IMR-90 (cell line): ENCODE data around the gene PRLH. TPM values are rescaled to one million over a fixed set of nuclear protein-coding genes. Genes with fewer than 3 reads are reported as not detected.

Experiments
- ATAC-seq: fragments of 200-7000 bp; cut with Tn5 transposase; 2 replicates; pipeline ENCODE4 v1.9.1; 2020; ENCODE audit warnings: low read depth, mild to moderate bottlenecking, moderate library complexity
- BruUV-seq: library from RNA; stranded (reverse); fragments of 400-500 nt; replicated peaks from 2 replicates; lab custom pipeline; 2021; lab: Mats Ljungman, UMichigan
- CTCF ChIA-PET: fragments of 300-600 bp; formaldehyde crosslinking; extraction: SDS; loops from one replicate; lab custom pipeline; 2021; ENCODE audit warnings: antibody characterized with exemption; lab: Yijun Ruan, JAX
- POLR2A ChIA-PET: fragments of 300-600 bp; sonication (Branson Sonifier 250); formaldehyde crosslinking; loops from one replicate; lab custom pipeline; 2022; ENCODE audit warnings: antibody characterized with exemption; ENCODE audit not compliant: unreplicated experiment; lab: Charles Lee
- DNase-seq: peaks from one replicate; pipeline ENCODE4 v3.0.0; 2013
- H2AFZ ChIP-seq: replicated peaks from 2 replicates; pipeline ENCODE3; 2013; ENCODE audit warnings: low read length, mild to moderate bottlenecking; ENCODE audit not compliant: poor library complexity
- H2AK5ac ChIP-seq: 2 replicates; pipeline ENCODE4 v1.6.1; 2013; ENCODE audit warnings: low read depth, low read length, inconsistent platforms
- H2AK9ac ChIP-seq: replicated peaks from 2 replicates; pipeline ENCODE3; 2013; ENCODE audit warnings: mild to moderate bottlenecking, low read depth, low read length, moderate library complexity; ENCODE audit not compliant: poor library complexity
- H2BK120ac ChIP-seq: 2 replicates; pipeline ENCODE4 v1.6.1; 2013; ENCODE audit warnings: low read depth, low read length, inconsistent platforms
- H2BK15ac ChIP-seq: 3 replicates; pipeline ENCODE4 v1.6.1; 2013; ENCODE audit warnings: low read depth, low read length, inconsistent platforms
- H2BK20ac ChIP-seq: 2 replicates; pipeline ENCODE4 v1.6.1; 2013; ENCODE audit warnings: low read depth, mild to moderate bottlenecking, inconsistent platforms, low read length, moderate library complexity
- H2BK5ac ChIP-seq: 2 replicates; pipeline ENCODE4 v1.6.1; 2013; ENCODE audit warnings: mild to moderate bottlenecking, low read depth, low read length, inconsistent platforms; ENCODE audit not compliant: poor library complexity, severe bottlenecking
- H3K14ac ChIP-seq: replicated peaks from 2 replicates; pipeline ENCODE4 v1.6.1; 2013; ENCODE audit warnings: low read depth, low read length, inconsistent platforms
- H3K18ac ChIP-seq: 2 replicates; pipeline ENCODE4 v1.6.1; 2013; ENCODE audit warnings: low read depth, low read length, control low read depth
- H3K23ac ChIP-seq: 2 replicates; pipeline ENCODE4 v1.6.1; 2013; ENCODE audit warnings: low read depth, low read length, inconsistent platforms
- H3K27ac ChIP-seq: 2 replicates; pipeline ENCODE4 v1.5.1; 2013; ENCODE audit warnings: mild to moderate bottlenecking, control low read depth, low read length; ENCODE audit not compliant: insufficient read depth
- H3K27me3 ChIP-seq: 2 replicates; pipeline ENCODE4 v1.6.1; 2013; ENCODE audit warnings: low read length; ENCODE audit not compliant: control insufficient read depth, insufficient read depth
- H3K36me3 ChIP-seq: 2 replicates; pipeline ENCODE4 v1.6.1; 2013; ENCODE audit warnings: low read length, mixed read lengths; ENCODE audit not compliant: control insufficient read depth, insufficient read depth
- H3K4ac ChIP-seq: 2 replicates; pipeline ENCODE4 v1.6.1; 2013; ENCODE audit warnings: low read depth, low read length, inconsistent platforms
- H3K4me1 ChIP-seq: 2 replicates; pipeline ENCODE4 v1.6.1; 2013; ENCODE audit warnings: low read length, mixed read lengths; ENCODE audit not compliant: control insufficient read depth, insufficient read depth
- H3K4me2 ChIP-seq: 2 replicates; pipeline ENCODE4 v1.6.1; 2013; ENCODE audit warnings: low read depth, mild to moderate bottlenecking, control low read depth, low read length, moderate library complexity
- H3K4me3 ChIP-seq: 2 replicates; pipeline ENCODE4 v1.5.1; 2013; ENCODE audit warnings: low read depth, mild to moderate bottlenecking, control low read depth, low read length, moderate library complexity; ENCODE audit not compliant: insufficient read depth
- H3K56ac ChIP-seq: 2 replicates; pipeline ENCODE4 v1.6.1; 2013; ENCODE audit warnings: low read length, inconsistent platforms; ENCODE audit not compliant: insufficient read depth; ENCODE audit errors: extremely low read depth
- H3K79me1 ChIP-seq, 2 experiments: 2 replicates each; pipeline ENCODE4 v1.6.1; 2013; ENCODE audit warnings: low read length in 2 of 2, inconsistent platforms in 1 of 2, low read depth in 1 of 2
- H3K9ac ChIP-seq: 2 replicates; pipeline ENCODE4 v1.6.1; 2013; ENCODE audit warnings: low read depth, low read length, control low read depth
- H3K9me1 ChIP-seq: 2 replicates; pipeline ENCODE4 v1.6.1; 2013; ENCODE audit warnings: low read length, inconsistent platforms; ENCODE audit not compliant: insufficient read depth
- H3K9me3 ChIP-seq: 2 replicates; pipeline ENCODE4 v1.6.1; 2013; ENCODE audit warnings: low read length; ENCODE audit not compliant: control insufficient read depth, insufficient read depth
- H4K20me1 ChIP-seq: 2 replicates; pipeline ENCODE4 v1.6.1; 2013; ENCODE audit warnings: low read length, inconsistent platforms; ENCODE audit not compliant: insufficient read depth
- H4K5ac ChIP-seq: 2 replicates; pipeline ENCODE4 v1.6.1; 2013; ENCODE audit warnings: mild to moderate bottlenecking, low read depth, low read length, control low read depth
- H4K8ac ChIP-seq, 2 experiments: 2 replicates each; pipeline ENCODE4 v1.6.1; 2013; ENCODE audit warnings: low read depth in 2 of 2, low read length in 2 of 2, control low read depth in 1 of 2, inconsistent platforms in 1 of 2
- H4K91ac ChIP-seq: 2 replicates; pipeline ENCODE4 v1.6.1; 2013; ENCODE audit warnings: low read depth, low read length, inconsistent platforms; ENCODE audit not compliant: insufficient read depth
- BHLHE40 ChIP-seq: fragments of 150-350 bp; IDR thresholded peaks from 2 replicates; pipeline ENCODE4 v1.6.1; 2016; ENCODE audit warnings: mild to moderate bottlenecking, low read depth, low read length
- CEBPB ChIP-seq: IDR thresholded peaks from 2 replicates; pipeline ENCODE4 v1.6.1; 2012; ENCODE audit warnings: low read depth, low read length, improper control_type of control experiment
- CHD1 ChIP-seq: IDR thresholded peaks from 2 replicates; pipeline ENCODE4 v1.6.1; 2012; ENCODE audit warnings: low read depth, low read length, improper control_type of control experiment
- ELK1 ChIP-seq: fragments of 150-350 bp; IDR thresholded peaks from 2 replicates; pipeline ENCODE4 v1.6.1; 2016; ENCODE audit warnings: low read depth, mild to moderate bottlenecking, low read length, moderate library complexity, borderline replicate concordance
- FOS ChIP-seq: fragments of 150-350 bp; IDR thresholded peaks from 2 replicates; pipeline ENCODE4 v1.6.1; 2016; ENCODE audit warnings: low read depth, low read length
- MAZ ChIP-seq: IDR thresholded peaks from 2 replicates; pipeline ENCODE4 v1.6.1; 2012; ENCODE audit warnings: low read depth, mild to moderate bottlenecking, low read length, improper control_type of control experiment, moderate library complexity, borderline replicate concordance
- MXI1 ChIP-seq: IDR thresholded peaks from 2 replicates; pipeline ENCODE4 v1.6.1; 2012; ENCODE audit warnings: low read depth, mild to moderate bottlenecking, low read length, moderate library complexity, borderline replicate concordance
- POLR2A ChIP-seq: IDR thresholded peaks from 2 replicates; pipeline ENCODE4 v1.6.1; 2012; ENCODE audit warnings: mild to moderate bottlenecking, low read depth, low read length
- RAD21 ChIP-seq: IDR thresholded peaks from 2 replicates; pipeline ENCODE4 v1.6.1; 2012; ENCODE audit warnings: low read length, improper control_type of control experiment
- RCOR1 ChIP-seq: IDR thresholded peaks from 2 replicates; pipeline ENCODE4 v1.6.1; 2012; ENCODE audit warnings: mild to moderate bottlenecking, low read length, improper control_type of control experiment; ENCODE audit not compliant: insufficient replicate concordance
- SMC3 ChIP-seq: fragments of 150-350 bp; IDR thresholded peaks from 2 replicates; pipeline ENCODE4 v1.6.1; 2016; ENCODE audit warnings: low read depth, mild to moderate bottlenecking, antibody characterized with exemption, low read length, moderate library complexity
- WGBS, 2 experiments: methylation state at CpG; one replicate each; pipeline versions ENCODE4 v1.1.5 to v1.1.7; 2013; ENCODE audit warnings: missing lambda C conversion rate in 2 of 2; ENCODE audit not compliant: insufficient read length in 1 of 2; ENCODE audit errors: extremely low coverage in 2 of 2; 5-methylcytosine and 5-hydroxymethylcytosine counted together
- dilution Hi-C: fragments of 300-500 bp; cut with HindIII; formaldehyde crosslinking; loops from one replicate; pipeline ENCODE4 v1.14.3; 2018; ENCODE audit warnings: low sequenced_read_pairs; ENCODE audit not compliant: unreplicated experiment
- in situ Hi-C: fragments of 300-500 bp; cut with MboI; formaldehyde crosslinking; loops from 3 replicates; pipeline ENCODE4 v1.14.3; 2019; ENCODE audit warnings: low sequenced_read_pairs, inconsistent platforms, mixed read lengths
- intact Hi-C: fragments of 100-400 bp; cut with micrococcal nuclease; formaldehyde crosslinking; loops from 2 replicates; pipeline ENCODE4 v1.10.0; 2022
- polyA plus RNA-seq, 3 experiments: library from polyadenylated mRNA; depleted of rRNA; stranded (reverse); fragments of >200 nt; gene quantifications; 2 replicates each; pipeline ENCODE4 v1.2.3, GENCODE V29; 2012; ENCODE audit warnings: low replicate concordance in 1 of 3
- total RNA-seq: library from RNA; depleted of rRNA; stranded (reverse); fragments of >200 nt; gene quantifications from 2 replicates; pipeline ENCODE4 v1.2.3, GENCODE V29; 2012
- TF ChIP-seq, protein P1 (sequence below): fragments of 150-350 bp; IDR thresholded peaks from 2 replicates; pipeline ENCODE4 v1.6.1; 2017; ENCODE audit warnings: mild to moderate bottlenecking, antibody characterized with exemption, low read length, low read depth

PRLH gene
- total and polyA plus RNA-seq, 2 of the 4 experiments (the other 2 are of a cell fraction) = not detected

DNA sequence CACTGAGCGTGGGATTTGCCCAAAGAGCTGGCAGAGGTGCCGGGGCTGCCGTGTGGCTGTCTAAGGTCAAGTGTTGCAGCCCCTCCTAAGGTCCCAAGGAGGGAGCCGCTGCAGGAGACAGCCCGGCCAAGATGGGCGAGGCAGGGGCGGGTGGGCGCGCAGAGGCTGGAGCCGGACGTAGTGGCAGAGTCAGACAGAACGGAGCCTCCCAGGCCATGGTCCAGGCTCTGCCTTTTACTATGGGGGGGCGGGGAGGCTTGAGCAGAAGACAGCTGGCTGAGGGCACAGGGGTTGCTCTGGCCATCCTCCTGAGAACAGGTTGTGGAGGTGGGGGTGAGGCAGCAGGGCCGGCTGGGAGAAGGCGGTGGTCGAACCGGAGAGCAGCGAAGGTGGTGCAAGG is 27.5 kb upstream of the PRLH start:
- H3K4me1 ChIP-seq = peaks cover 4% of the 10 kb centered on the region; the same call in 1 of the 2 replicates
- ChIA-PET CTCF (no interaction called here), POLR2A (no interaction called here)
- intact Hi-C loops (no loop called here), dilution Hi-C loops (no loop called here), in situ Hi-C loops (no loop called here)
- H3K18ac ChIP-seq = no peak overlapping the region
- peaks cover 6% of the 10 kb centered on the region for H3K9me1 ChIP-seq
- no peak overlapping the region for H3K4ac ChIP-seq
- H3K14ac ChIP-seq = no peak overlapping the region
- H3K27me3 ChIP-seq = no peaks in the 10 kb centered on the region
- no peaks in the 10 kb centered on the region for H3K36me3 ChIP-seq
- H2AFZ ChIP-seq = no peak overlapping the region
- no peak overlapping the region for H4K8ac ChIP-seq
- H3K4me2 ChIP-seq = no peak overlapping the region
- no peak overlapping the region for H2BK15ac ChIP-seq
- no peak overlapping the region for H4K91ac ChIP-seq
- H3K9me3 ChIP-seq = no peaks in the 10 kb centered on the region
- no peak overlapping the region for H4K5ac ChIP-seq
- H2BK20ac ChIP-seq = no peak overlapping the region
- no peak overlapping the region for H2BK5ac ChIP-seq
- ATAC-seq = no peak
- TF ChIP-seq ELK1 (no peak), BHLHE40 (no peak), FOS (no peak), CEBPB (no peak), CHD1 (no peak), MAZ (no peak), SMC3 (no peak), RAD21 (no peak), POLR2A (no peak), RCOR1 (no peak), MXI1 (no peak)
- TF ChIP-seq, protein P1, sequence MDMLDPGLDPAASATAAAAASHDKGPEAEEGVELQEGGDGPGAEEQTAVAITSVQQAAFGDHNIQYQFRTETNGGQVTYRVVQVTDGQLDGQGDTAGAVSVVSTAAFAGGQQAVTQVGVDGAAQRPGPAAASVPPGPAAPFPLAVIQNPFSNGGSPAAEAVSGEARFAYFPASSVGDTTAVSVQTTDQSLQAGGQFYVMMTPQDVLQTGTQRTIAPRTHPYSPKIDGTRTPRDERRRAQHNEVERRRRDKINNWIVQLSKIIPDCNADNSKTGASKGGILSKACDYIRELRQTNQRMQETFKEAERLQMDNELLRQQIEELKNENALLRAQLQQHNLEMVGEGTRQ = no peak
- H3K79me1 ChIP-seq = no peaks in the 10 kb centered on the region; a peak in 1 of 4 replicates
- H3K9ac ChIP-seq = no peak overlapping the region
- H3K27ac ChIP-seq = no peak overlapping the region
- no peak overlapping the region for H2AK5ac ChIP-seq
- BruUV-seq = no TSS peak
- no peak overlapping the region for H3K4me3 ChIP-seq
- no peaks in the 10 kb centered on the region; the same call in 1 of the 2 replicates for H4K20me1 ChIP-seq
- 89% methylated on average over 13 of the region's 18 CpGs; no CpG with 5 or more reads in 1 of the 2 experiments for WGBS, 2 experiments
- H3K23ac ChIP-seq = no peak overlapping the region
- no peak overlapping the region for H2BK120ac ChIP-seq
- H3K56ac ChIP-seq = no peak overlapping the region
- no peak for DNase-seq
- no peak overlapping the region for H2AK9ac ChIP-seq
